Measurements from ENCODE around the gene IL17A.
"Not testable (repeated sequence)": the region's sequence is repeated elsewhere in the genome, so short reads cannot be mapped to it uniquely, and the experiment has no call there.

IL17A gene

GRCh38 chr6:52164319-52165094 is 21.7 kb upstream of the IL17A start:
- no peak for DNase-seq

GRCh38 chr6:52167267-52167666 is 18.9 kb upstream of the IL17A start:
- DNase-seq: no peak

- DNase-seq: not testable (repeated sequence)
Measured at GRCh38 chr6:52168351-52168750, 17.8 kb upstream of the IL17A start.

- no peak for DNase-seq
Measured at GRCh38 chr6:52174118-52174517, 12.1 kb upstream of the IL17A start.

- no peak for DNase-seq
Measured at GRCh38 chr6:52176550-52176949, 9.6 kb upstream of the IL17A start.

- DNase-seq: no peak
Measured at GRCh38 chr6:52177961-52178360, 8.2 kb upstream of the IL17A start.

- no peak for DNase-seq
Measured at GRCh38 chr6:52180787-52181558, 5.2 kb upstream of the IL17A start.

- no peak for DNase-seq
Measured at GRCh38 chr6:52183131-52183713, 3.0 kb upstream of the IL17A start.

- DNase-seq: no peak
Measured at GRCh38 chr6:52186480-52186879, 305 bp downstream of the IL17A start.

- DNase-seq: no peak
Measured at GRCh38 chr6:52187098-52187497, 923 bp downstream of the IL17A start.

GRCh38 chr6:52189974-52190373 is 3.8 kb downstream of the IL17A start:
- no peak for DNase-seq

- no peak for DNase-seq
Measured at GRCh38 chr6:52190409-52190808, 4.2 kb downstream of the IL17A start.

GRCh38 chr6:52191824-52192223 is 5.6 kb downstream of the IL17A start:
- DNase-seq: no peak

- DNase-seq: no peak
Measured at GRCh38 chr6:52195886-52196285, 9.7 kb downstream of the IL17A start.

- DNase-seq: not testable (repeated sequence)
Measured at GRCh38 chr6:52200088-52200487, 13.9 kb downstream of the IL17A start.

GRCh38 chr6:52201046-52201445 is 14.9 kb downstream of the IL17A start:
- DNase-seq: no peak

GRCh38 chr6:52201493-52201892 is 15.3 kb downstream of the IL17A start:
- no peak for DNase-seq

GRCh38 chr6:52207066-52207465 is 20.9 kb downstream of the IL17A start:
- no peak for DNase-seq

- DNase-seq: no peak
Measured at GRCh38 chr6:52208612-52209011, 22.4 kb downstream of the IL17A start.

- no peak for DNase-seq
Measured at GRCh38 chr6:52209770-52210169, 23.6 kb downstream of the IL17A start.

GRCh38 chr6:52210227-52210626 is 24.1 kb downstream of the IL17A start:
- DNase-seq: no peak

- no peak for DNase-seq
Measured at GRCh38 chr6:52213127-52213526, 27.0 kb downstream of the IL17A start.

- peak in 1 of 4 experiments; percentile 3 for DNase-seq
Measured at GRCh38 chr6:52215787-52216186, 29.6 kb downstream of the IL17A start.

All from suppressor macrophage (primary cell).